WERI-Rb-1 (cell line): ENCODE measurements around the gene ASIC1.

Experiments
- DNase-seq: peaks from one replicate; pipeline ENCODE4 v3.0.0-alpha.2; 2020
- H3K27ac ChIP-seq: fragments of 250-450 bp; sonication (Bioruptor Pico); 2 replicates; pipeline ENCODE4 v1.5.1; 2020; ENCODE audit warnings: mild to moderate bottlenecking, moderate library complexity
- H3K27me3 ChIP-seq: fragments of 250-450 bp; sonication (Bioruptor Pico); 2 replicates; pipeline ENCODE4 v1.5.1; 2021; ENCODE audit warnings: mild to moderate bottlenecking, low read depth, moderate library complexity; ENCODE audit not compliant: insufficient read depth, severe bottlenecking
- H3K36me3 ChIP-seq: fragments of 250-450 bp; sonication (Bioruptor Pico); 2 replicates; pipeline ENCODE4 v1.5.1; 2020; ENCODE audit warnings: mild to moderate bottlenecking, moderate library complexity
- H3K4me3 ChIP-seq: 2 replicates; pipeline ENCODE4 v1.5.1; 2011; ENCODE audit warnings: low read depth, mild to moderate bottlenecking, control low read depth, low read length
- H3K9me3 ChIP-seq: fragments of 250-450 bp; sonication (Bioruptor Pico); 2 replicates; pipeline ENCODE4 v1.5.1; 2021; ENCODE audit warnings: mild to moderate bottlenecking, moderate library complexity; ENCODE audit not compliant: severe bottlenecking
- TF ChIP-seq, protein P1 (sequence below): IDR thresholded peaks from 2 replicates; pipeline ENCODE4 v1.5.1; 2011; ENCODE audit warnings: low read depth, mild to moderate bottlenecking, control low read depth, inconsistent platforms, low read length

Gene ASIC1

DNA sequence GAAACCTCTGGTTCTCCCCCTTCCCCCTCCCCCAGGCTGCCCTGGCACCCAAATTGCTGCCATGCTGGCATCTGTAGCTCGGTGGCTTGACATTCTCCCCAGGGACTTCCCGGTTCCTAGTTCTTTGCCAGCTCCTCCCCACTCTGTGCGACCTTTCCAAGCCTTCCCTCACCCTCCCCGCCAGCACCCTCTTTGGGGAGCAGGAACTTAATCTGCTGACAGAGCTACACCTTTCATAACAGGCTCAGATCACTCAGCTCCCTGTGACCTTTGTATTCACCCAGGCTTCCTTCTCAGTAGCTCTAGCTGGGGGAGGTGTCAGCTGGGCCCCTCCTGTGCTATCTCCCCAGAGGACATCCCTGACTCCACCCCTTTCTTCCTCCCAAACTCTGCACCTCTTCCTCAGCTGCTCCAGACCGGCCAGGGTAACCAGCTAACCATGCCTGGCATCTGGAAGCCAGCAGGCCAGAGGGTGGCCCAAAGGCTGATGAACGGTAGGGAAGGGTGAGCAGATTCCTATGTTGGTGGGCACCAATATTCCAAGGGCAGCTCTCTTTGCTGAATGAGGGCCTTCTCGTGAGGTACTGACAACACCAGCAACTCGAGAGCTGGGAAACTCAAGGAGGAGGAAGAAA is 52.8 kb downstream of the ASIC1 start:
- DNase-seq = peak; percentile 19
- H3K27me3 ChIP-seq = no peaks in the 10 kb centered on the region

DNA sequence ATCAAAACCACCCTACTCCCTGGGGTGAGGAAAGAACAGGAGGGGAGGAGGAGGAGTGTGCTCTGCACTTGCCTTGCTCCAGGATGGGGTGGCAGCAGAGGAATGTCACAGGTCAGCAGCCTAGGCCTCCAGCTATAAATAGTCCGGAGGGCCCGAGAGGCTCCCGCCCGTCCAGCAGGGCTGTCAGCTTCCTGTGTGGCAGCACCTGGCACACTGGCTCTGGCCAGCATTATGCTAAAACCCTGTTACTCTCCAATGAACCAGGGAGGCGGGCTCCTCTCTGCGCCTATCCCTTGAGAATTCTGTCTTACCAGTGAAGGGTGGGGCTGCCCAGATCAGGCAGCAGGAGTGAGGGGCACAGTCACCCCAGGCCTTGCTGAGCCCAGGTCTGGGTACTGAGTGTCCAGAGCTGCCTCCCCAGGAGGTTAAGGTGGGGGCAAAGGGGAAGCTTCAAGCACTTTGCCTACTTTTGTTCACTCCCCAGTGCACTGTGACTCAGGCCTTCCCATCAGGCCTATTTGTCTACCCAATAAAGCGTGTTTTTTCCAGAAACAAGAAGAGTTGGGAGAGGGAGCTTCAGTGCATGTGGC is 53.5 kb downstream of the ASIC1 start:
- no peaks in the 10 kb centered on the region for H3K9me3 ChIP-seq
- peak; percentile 18 for DNase-seq
- H3K27ac ChIP-seq = no peak overlapping the region
- H3K27me3 ChIP-seq = no peaks in the 10 kb centered on the region
- 0 out of 2 replicates have a peak, but pooled peaks cover 2% of the 10 kb centered on the region for H3K36me3 ChIP-seq
- TF ChIP-seq, protein P1, sequence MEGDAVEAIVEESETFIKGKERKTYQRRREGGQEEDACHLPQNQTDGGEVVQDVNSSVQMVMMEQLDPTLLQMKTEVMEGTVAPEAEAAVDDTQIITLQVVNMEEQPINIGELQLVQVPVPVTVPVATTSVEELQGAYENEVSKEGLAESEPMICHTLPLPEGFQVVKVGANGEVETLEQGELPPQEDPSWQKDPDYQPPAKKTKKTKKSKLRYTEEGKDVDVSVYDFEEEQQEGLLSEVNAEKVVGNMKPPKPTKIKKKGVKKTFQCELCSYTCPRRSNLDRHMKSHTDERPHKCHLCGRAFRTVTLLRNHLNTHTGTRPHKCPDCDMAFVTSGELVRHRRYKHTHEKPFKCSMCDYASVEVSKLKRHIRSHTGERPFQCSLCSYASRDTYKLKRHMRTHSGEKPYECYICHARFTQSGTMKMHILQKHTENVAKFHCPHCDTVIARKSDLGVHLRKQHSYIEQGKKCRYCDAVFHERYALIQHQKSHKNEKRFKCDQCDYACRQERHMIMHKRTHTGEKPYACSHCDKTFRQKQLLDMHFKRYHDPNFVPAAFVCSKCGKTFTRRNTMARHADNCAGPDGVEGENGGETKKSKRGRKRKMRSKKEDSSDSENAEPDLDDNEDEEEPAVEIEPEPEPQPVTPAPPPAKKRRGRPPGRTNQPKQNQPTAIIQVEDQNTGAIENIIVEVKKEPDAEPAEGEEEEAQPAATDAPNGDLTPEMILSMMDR = no peak
- no peak overlapping the region for H3K4me3 ChIP-seq

More for the DNA sequence above, 52.8 kb downstream of the ASIC1 start:
- Histone ChIP-seq H3K9me3 (no peaks in the 10 kb centered on the region), H3K36me3 (no peaks in the 10 kb centered on the region), H3K27ac (no peak overlapping the region; the same call in 1 of the 2 replicates), H3K4me3 (no peak overlapping the region)
- TF ChIP-seq, protein P1 = no peak

DNA sequence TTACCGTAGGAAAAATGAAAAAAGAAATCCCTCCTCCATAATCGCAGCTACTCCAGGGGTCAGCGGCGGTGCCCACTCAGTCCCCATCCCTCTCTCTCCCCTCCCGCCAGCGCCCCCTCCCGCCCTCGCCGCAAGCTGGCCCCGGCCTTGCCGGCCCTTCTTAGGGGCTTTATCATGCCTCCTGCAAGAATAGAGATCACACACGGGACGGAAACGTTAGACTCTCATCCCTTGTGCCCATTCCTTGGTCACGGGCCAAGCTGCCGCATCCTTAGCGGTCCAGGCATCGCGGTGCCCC is 53.9 kb downstream of the ASIC1 start:
- Histone ChIP-seq H3K27ac (no peak overlapping the region), H3K9me3 (no peaks in the 10 kb centered on the region), H3K27me3 (no peaks in the 10 kb centered on the region), H3K36me3 (0 out of 2 replicates have a peak, but pooled peaks cover 2% of the 10 kb centered on the region), H3K4me3 (peak overlapping the region; percentile 25)
- no peak for DNase-seq
- TF ChIP-seq, protein P1 = no peak

DNA sequence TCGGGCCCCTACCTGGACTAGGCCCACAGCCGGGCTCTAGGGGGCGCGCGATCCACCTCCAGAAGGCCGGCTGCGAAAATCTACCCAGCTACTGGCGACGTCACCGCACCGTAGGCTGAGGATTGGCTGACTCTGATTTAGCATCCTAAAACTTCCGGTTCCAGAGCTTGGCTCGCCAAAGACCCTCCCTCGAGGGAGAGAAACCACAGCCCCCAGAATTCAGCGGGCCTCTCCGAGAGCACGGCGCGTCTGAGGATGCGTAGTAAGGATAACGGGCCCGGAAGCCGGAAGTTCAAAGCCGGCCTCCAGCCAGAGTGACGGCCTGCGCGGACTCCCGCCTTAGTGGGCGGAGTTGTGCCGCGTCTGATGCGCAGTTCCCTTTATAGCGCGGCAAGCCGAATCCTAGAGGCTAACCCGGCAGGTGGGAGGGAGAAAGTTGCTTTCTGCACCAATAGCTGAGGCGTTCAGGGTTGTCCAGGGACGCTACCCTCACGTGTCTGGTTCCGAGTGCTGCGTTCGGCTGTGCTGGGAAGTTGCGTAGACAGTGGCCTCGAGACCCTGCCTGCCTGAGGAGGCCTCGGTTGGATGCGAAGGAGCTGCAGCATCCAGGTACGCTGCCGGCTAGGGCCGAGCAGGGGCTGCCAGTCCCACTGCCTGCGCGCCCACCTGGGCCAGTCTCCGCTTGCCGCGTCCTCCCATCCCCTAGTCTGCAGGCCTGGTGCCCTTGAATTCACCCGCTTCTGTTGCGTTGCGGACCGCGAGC is 54.5 kb downstream of the ASIC1 start, which contains the start of gene COX14:
TSS of gene COX14 (plus strand) at position 544 of the 763 bp plus-strand sequence. CDS start 7,808 bp downstream, outside the sequence.
- DNase-seq = peak; percentile 99
- TF ChIP-seq, protein P1 = peak; percentile 85
- H3K4me3 ChIP-seq = peak within 1 kb of the TSS; percentile 72
- peak within 1 kb of the TSS; percentile 77 for H3K27ac ChIP-seq
- no peaks in the 10 kb centered on the region for H3K9me3 ChIP-seq
- H3K36me3 ChIP-seq = 0 out of 2 replicates have a peak, but pooled peaks cover 2% of the 10 kb centered on the region
- no peaks in the 10 kb centered on the region for H3K27me3 ChIP-seq

DNA sequence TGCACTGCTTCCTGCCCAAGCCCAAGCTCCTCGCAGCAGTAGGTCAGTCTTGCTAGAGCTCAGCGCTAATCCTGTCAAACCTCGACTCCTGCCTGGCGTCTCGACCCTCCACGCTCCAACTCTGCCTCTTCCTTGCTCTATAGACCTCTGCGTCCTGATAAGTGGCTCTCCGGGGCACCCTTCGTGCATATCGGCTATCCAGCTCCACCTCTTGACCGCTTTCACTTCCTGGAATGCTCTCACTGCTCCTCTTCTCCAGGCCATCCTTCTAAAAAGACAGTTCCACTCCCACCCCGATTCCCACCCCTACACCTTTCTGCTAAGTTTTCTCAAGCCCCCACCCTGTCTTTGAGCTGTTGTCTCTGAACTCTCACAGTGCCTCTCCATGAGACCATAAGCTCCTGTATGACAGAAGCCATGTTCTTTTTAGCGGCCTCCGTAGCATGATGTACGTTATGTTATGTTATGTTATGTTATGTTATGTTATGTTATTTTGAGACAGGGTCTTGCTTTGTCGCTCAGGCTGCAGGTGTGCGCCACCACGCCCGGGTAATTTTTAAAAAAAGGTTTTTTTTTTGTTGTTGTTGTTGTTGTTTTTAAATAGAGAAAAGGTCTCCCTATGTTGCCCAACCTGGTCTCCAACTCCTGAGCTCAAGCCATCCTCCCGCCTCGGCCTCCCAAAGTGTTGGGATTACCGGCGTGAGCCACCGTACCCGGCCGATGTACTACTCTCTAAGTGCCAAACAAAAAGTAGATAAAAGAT is 55.2 kb downstream of the ASIC1 start:
- peak overlapping the region; percentile 77 for H3K27ac ChIP-seq
- TF ChIP-seq, protein P1 = no peak
- H3K9me3 ChIP-seq = no peaks in the 10 kb centered on the region
- peak; percentile 70 for DNase-seq
- no peaks in the 10 kb centered on the region for H3K27me3 ChIP-seq
- peak overlapping the region; percentile 72 for H3K4me3 ChIP-seq
- H3K36me3 ChIP-seq = 0 out of 2 replicates have a peak, but pooled peaks cover 2% of the 10 kb centered on the region
